ENCODE results near the gene VGLL3.
"Not testable (repeated sequence)": the region's sequence is repeated elsewhere in the genome, so short reads cannot be mapped to it uniquely, and the experiment has no call there.

Gene VGLL3, protein sequence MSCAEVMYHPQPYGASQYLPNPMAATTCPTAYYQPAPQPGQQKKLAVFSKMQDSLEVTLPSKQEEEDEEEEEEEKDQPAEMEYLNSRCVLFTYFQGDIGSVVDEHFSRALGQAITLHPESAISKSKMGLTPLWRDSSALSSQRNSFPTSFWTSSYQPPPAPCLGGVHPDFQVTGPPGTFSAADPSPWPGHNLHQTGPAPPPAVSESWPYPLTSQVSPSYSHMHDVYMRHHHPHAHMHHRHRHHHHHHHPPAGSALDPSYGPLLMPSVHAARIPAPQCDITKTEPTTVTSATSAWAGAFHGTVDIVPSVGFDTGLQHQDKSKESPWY

GRCh38 chr3:86990734-86991481, at the start of gene VGLL3:
VGLL3 (minus strand) TSS chr3:86991149; CDS start chr3:86990743, 406 bp downstream.
- no peak for DNase-seq (ENCODE audit: low spot score)

DNA sequence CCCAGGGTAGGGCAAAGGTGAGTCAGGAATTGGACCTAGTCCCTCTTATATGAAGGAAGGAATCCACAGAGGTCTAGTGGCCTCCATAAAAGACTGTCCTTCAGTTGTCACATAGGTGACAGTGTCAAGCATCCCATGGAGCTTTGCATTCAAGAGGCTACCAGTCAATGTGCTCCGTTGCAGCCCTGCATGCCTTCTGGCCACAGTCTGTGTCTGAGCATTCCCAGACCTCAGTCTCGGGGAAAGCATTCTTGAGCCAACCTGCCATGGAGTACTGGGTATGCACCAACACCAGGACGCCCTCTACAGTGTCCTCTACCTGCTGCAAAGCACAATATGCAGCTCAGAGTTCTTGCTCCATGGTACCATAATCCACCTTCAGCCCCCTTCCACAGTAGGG, 46.7 kb upstream of the VGLL3 start:
- no peak for DNase-seq (ENCODE audit: low spot score)

- DNase-seq (ENCODE audit: low spot score) = no peak
Measured at GRCh38 chr3:87036671-87037070, 45.7 kb upstream of the VGLL3 start.

- DNase-seq (ENCODE audit: low spot score) = no peak
Measured at GRCh38 chr3:87035339-87035738, 44.4 kb upstream of the VGLL3 start.

- no peak for DNase-seq (ENCODE audit: low spot score)
Measured at GRCh38 chr3:87033205-87033604, 42.3 kb upstream of the VGLL3 start.

DNA sequence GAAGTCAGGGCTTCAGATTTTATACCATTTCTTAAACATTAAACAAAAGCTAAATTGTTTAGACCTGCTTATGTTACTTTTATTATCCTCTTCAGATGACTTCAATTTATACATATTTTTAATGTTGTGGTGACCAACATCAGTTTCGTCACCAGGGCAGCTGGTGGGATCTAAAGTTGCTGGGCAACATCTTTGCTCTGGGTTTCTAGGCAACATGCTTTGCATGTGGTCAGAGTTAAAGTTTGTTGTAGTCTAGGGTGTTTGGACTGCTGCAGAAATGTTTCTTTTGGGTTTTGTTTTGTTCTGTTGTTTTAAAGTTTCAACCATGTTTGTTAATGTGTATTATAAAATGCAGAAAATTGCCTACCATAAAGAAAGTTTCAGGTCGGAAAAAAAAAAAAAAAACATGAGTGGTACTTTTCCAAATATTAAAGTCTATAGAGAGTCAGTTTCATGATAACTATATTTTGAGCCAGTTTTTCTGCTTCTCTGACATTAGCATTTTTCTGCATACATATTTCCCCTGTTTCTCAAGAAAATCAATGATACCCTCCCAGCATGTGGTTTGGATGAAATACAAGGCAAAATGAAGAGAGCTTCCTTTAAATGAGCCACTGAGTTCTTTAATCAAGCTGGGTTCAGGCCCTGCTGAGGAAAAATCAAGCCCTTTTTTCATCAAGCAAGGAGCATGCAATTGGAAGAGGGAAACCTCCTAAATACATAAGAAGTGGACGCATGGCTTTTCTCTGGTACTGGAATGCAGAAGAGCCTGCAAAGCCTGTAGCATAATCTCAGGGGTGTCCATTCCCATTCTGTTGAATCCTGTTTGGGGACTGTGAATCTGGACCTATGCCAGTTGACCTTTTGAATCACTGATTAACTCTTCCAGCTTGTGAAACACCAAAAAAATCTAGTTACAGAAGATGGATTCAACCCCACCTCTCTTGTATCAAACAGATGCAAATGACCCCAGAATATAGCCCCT, 35.0 kb upstream of the VGLL3 start:
- DNase-seq (ENCODE audit: low spot score) = no peak

DNA sequence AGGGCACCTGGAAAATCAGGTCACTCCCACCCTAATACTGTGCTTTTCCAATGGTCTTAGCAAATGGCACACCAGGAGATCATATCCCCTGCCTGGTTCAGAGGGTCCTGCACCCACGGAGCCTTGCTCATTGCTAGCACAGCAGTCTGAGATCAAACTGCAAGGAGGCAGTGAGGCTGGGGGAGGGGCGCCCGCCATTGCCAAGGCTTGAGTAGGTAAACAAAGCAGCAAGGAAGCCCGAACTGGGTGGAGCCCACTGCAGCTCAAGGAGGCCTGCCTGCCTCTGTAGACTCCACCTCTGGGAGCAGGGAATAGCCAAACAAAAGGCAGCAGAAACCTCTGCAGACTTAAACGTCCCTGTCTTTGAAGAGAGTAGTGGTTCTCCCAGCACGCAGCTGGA, 26.4 kb upstream of the VGLL3 start:
- not testable (repeated sequence) for DNase-seq (ENCODE audit: low spot score)

DNA sequence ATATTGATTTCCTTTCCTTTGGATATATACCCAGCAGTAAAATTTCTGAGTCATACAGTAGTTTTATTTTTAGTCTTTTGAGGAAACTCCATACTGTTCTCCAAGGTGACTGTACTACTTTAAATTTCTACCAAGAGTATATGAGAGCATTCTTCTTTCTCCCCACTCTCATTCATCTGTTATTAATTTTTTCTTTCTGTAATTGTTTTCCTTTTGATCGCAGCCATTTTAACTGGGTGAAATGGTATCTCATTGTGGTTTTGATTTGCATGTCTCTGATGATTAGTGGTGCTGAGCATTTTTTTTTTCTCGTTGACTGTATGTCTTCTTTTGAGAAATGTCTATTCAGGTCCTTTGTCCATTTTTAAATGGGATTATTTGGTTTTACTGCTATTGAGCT, 18.3 kb upstream of the VGLL3 start:
- DNase-seq (ENCODE audit: low spot score) = no peak

- no peak for DNase-seq (ENCODE audit: low spot score)
Measured at GRCh38 chr3:87006844-87007439, 16.0 kb upstream of the VGLL3 start.

DNA sequence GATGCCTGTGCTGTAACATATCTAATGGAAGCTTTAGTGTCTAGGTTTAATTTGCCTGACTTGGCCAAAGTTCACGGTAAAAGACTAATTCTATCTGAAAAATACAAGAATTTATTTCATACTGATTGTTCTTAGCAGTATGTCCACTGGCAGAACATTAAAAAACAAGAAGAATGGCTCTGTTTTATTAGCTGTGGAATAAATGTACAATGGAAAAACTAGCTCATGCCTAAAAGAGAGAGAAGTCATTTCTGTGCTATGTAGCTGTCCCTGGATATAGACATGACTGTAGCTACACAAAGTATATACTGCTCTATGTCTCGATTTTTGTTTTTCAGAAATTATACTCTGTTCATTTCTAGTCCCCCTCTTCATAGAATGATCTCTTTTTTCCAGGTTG, 13.9 kb upstream of the VGLL3 start:
- DNase-seq (ENCODE audit: low spot score) = no peak

- no peak for DNase-seq (ENCODE audit: low spot score)
Measured at GRCh38 chr3:87002346-87002745, 11.4 kb upstream of the VGLL3 start.

DNA sequence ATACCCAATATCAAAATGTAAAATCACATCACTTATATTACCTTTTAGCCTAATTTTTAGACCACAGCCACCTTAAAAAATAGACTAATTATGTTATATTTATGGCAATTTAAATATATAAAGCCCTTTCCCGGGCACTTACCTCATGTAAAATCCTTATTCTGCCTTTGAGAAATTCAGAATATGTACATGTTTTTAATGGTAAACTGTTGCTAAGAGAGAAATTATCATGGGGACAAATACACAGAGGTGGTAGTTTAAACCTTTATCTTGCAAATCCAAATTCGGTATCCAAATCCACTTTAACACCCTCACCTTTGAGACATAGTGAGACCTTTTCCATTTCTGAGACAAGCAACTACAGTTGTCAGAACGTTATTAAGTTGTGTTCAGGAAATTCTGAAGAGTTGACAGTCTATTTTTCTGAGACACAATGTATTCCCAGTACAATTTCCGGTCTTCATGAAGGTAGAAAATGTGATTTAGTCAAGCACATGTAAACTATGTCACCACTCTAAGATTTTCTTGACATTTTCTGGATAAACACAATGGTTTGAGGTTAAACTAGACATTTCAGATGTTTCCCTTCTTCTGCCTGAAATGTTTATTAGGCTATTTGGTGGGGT, 10.6 kb upstream of the VGLL3 start:
- DNase-seq (ENCODE audit: low spot score) = no peak

DNA sequence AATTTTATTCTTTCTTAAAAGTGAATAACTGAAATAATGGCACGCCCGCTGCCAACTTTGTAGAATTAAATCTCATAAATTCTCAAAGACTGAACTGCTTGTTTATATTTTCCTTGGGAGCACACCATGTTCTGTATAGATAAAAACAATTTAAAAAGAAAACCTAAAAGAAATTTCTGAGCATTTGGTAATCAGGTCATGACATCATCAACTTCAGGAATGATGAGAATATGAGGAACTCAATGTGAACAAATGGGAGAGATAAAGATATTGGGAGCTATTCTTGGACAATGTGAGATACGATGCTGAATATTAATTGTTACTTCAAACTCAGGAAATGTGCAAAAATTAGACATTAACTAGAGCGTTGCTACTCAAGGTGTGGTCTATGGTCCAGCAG, 10.0 kb upstream of the VGLL3 start:
- DNase-seq (ENCODE audit: low spot score) = no peak

- DNase-seq (ENCODE audit: low spot score) = no peak
Measured at GRCh38 chr3:86998569-86998968, 7.6 kb upstream of the VGLL3 start.

DNA sequence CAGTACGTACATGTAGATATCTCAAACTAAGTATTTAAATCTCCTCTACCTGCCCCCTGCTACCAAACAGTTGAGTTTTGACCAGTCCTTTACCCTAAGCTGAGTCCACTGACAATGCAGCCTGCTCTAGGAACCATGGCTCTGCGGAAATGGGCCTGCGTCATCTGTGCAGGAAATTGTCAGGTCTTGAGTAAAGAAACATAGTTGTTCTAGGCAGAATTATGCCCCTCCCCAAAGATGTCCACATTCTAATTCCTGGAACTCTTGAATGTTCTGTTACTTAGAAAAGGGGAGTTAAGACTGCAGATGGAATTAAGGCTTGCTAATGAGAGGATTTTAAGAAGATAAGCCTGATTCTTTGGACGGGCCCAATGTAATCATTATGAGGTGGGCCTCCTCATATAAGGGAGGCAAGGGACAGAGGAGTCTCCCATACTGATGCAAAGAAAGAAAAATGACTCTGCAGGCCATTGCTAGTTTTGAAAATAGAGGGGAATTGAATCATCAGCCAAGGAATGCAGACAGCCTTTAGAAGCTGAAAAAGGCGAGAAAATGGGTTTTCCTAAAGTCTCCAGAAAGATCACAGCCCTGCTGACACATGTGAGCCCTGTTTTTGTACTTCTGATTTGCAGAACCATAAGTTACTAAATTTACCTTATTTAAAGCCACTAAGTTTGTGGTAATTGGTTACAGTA, 5.5 kb upstream of the VGLL3 start:
- DNase-seq (ENCODE audit: low spot score) = no peak

DNA sequence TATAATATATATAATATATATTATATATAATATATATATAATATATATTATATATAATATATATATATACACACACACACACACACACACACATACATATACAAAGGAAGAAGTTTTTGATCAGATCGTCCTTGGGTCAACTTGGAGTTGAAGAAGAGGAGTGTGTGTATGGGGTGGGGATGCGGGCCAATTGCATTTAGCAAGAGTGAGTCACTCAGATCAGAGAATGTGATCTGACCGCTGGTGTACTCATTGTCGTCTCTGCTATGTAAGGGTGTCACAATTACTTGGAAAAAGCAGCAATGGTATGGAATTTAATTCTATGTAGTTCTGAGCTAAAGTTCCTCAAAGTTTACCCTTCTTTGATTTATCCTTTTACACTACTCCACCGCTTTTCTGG, 4.6 kb upstream of the VGLL3 start:
- DNase-seq (ENCODE audit: low spot score) = no peak

DNA sequence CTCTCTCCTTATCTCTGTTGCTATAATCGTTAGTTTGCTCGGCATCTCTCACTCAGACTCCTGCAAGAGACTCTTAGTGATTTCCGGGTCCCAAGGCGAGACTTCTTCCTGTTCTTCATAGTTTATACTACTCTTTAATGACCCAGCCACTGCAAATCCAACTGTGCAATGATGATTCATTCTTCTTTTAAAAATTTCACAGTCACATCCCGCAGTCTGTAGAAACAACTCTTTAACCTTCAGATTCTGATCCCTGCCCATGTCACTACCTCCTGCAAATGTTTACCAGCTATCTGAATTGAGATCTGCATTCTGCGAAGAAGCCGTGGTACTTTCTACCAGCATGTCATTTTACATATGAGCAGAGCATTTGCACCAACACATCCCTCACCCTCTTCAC, 2.8 kb upstream of the VGLL3 start:
- no peak for DNase-seq (ENCODE audit: low spot score)

DNA sequence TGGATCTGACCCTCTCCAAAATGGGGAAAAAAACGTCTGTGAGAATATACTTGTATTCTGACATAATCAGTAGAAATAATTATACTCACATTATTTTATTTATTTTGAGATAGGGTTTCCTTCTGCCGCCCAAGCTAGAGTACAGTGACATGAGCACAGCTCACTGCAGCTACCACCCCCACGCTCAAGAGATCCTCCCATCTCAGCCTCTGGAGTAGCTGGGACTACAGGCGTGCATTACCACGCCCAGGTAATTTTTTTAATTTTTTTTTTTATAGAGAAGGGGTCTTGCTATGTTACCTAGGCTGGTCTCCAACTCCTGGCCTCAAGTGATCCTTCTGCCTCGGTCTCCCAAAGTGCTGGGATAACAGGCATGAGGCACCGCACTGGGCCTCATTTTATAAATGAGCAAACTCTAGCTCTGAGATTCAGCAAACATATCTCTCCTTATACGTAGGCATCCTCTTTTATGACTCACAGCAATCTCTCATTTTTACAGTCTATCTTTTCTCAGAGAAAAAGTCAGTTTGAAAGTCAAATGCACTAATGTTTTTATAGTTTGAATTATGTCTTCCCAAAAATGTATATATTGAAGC, 989 bp upstream of the VGLL3 start:
- no peak for DNase-seq (ENCODE audit: low spot score)

- no peak for DNase-seq (ENCODE audit: low spot score)
Measured at GRCh38 chr3:86991482-86991815, 500 bp upstream of the VGLL3 start.

- DNase-seq (ENCODE audit: low spot score) = no peak
Measured at GRCh38 chr3:86990012-86990733, 776 bp downstream of the VGLL3 start.

Measured in CD4-positive, alpha-beta T cell treated with Interleukin-2 at 100 ng/mL for 4 hours (primary cell).